Raji (cell line): ENCODE data around the gene M1AP.

Experiments used
- POLR2A ChIP-seq: IDR thresholded peaks from 2 replicates; pipeline ENCODE4 v1.6.1; 2011; ENCODE audit warnings: low read depth, low read length, control low read depth; ENCODE audit not compliant: insufficient read depth

M1AP gene

GRCh38 chr2:74535440-74535965 lies 112.6 kb downstream of the M1AP start:
- no peak for TF ChIP-seq POLR2A

GRCh38 chr2:74534411-74534810 lies 113.7 kb downstream of the M1AP start:
- peak; percentile 9; the same call in 1 of the 2 replicates for TF ChIP-seq POLR2A

- no peak for TF ChIP-seq POLR2A
Measured at GRCh38 chr2:74533464-74533863, 114.7 kb downstream of the M1AP start.

- TF ChIP-seq POLR2A: no peak
Measured at GRCh38 chr2:74532222-74532621, 115.9 kb downstream of the M1AP start.

GRCh38 chr2:74531666-74532065 lies 116.5 kb downstream of the M1AP start:
- TF ChIP-seq POLR2A: no peak

GRCh38 chr2:74530239-74531187 lies 117.6 kb downstream of the M1AP start:
- peak; percentile 51; the same call in 1 of the 2 replicates for TF ChIP-seq POLR2A

- TF ChIP-seq POLR2A: peak; percentile 67
Measured at GRCh38 chr2:74529357-74530238, 118.5 kb downstream of the M1AP start, which contains the start of the genes AUP1 and HTRA2. Gene AUP1 (minus strand): TSS chr2:74529706. CDS start chr2:74529629, 77 bp downstream. Gene HTRA2 (plus strand): TSS chr2:74529933. CDS start chr2:74530007, 74 bp downstream.

- no peak for TF ChIP-seq POLR2A
Measured at GRCh38 chr2:74528600-74529356, 119.4 kb downstream of the M1AP start.

- no peak for TF ChIP-seq POLR2A
Measured at GRCh38 chr2:74527741-74528140, 120.4 kb downstream of the M1AP start.

GRCh38 chr2:74526649-74527230 lies 121.4 kb downstream of the M1AP start:
- no peak for TF ChIP-seq POLR2A

- TF ChIP-seq POLR2A: peak; percentile 49
Measured at GRCh38 chr2:74525717-74526648, 122.1 kb downstream of the M1AP start, which contains the start of gene DQX1. Gene DQX1 (minus strand): TSS chr2:74526231. CDS start chr2:74525729, 502 bp downstream.

- no peak for TF ChIP-seq POLR2A
Measured at GRCh38 chr2:74524955-74525716, 123.0 kb downstream of the M1AP start.
